ENCODE measurements around the gene OR1J2. TPM values are rescaled to one million over a fixed set of nuclear protein-coding genes. Genes with fewer than 3 reads are reported as not detected.

OR1J2 gene
- total RNA-seq = not detected in 2 replicates

GRCh38 chr9:122510502-122510901, at the start of gene OR1J2:
Gene OR1J2 (plus strand): TSS chr9:122510802. CDS start chr9:122510802, 0 bp downstream.

GRCh38 chr9:122477826-122478225, 32.8 kb upstream of the OR1J2 start, which contains the start of gene OR1J1:
Gene OR1J1 (minus strand): TSS chr9:122477926. CDS start chr9:122477926, 0 bp downstream.

DNA sequence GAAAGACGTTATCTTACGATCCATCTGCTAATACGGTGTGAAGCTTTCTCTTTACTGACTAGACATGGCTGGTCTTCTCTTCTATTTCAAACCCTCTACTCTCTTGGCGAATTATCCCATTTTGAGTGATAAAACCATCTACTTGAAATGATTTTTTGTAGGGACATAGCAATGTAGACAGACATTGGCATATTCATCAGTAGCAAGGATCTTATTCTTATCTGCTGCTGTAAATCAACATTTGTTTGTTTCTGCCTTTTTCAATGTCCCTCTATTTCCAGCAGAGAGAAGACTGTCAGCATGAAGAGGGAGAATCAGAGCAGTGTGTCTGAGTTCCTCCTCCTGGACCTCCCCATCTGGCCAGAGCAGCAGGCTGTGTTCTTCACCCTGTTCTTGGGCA, 8.2 kb downstream of the OR1J2 start, which contains the start of gene OR1J4:
TSS of gene OR1J4 (plus strand) at position 301 of the 400 bp plus-strand sequence. CDS start at position 301, 0 bp downstream.

GRCh38 chr9:122527193-122527592, 16.6 kb downstream of the OR1J2 start, which contains the start of gene OR1N1:
Gene OR1N1 (minus strand): TSS chr9:122527293. CDS start chr9:122527293, 0 bp downstream.

DNA sequence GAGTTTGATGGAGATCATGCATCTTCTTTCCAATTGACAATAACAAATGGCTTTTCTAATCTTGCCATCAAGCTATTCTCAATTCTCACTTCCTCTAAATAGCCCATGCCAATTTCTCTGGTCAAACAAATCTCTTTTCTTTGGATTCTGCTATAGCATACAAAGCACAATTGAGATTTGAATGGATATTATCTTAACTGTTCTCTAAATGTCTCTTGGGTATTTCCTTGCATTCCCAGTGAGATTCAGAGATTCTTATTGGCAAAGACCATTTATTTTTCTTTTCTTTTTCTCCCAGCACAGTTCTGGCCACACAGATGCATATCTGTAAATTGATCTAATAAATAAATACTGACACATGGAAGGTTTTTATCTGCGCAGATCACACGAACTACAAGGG, 42.2 kb downstream of the OR1J2 start, which contains the start of gene OR1N2:
TSS of gene OR1N2 (plus strand) at position 301 of the 400 bp plus-strand sequence. CDS start 100 bp downstream, outside the sequence.

Other genes with a start within 250 kb of the OR1J2 start
- gene RBM18, start 246.0 kb upstream of the OR1J2 start, total RNA-seq = 5.5 and 11.4 TPM in 2 replicates
- gene MRRF, start 245.9 kb upstream of the OR1J2 start, total RNA-seq = 37.6 and 48.5 TPM in 2 replicates
- 4.2 and 4.7 TPM in 2 replicates for gene PTGS1, start 139.8 kb upstream of the OR1J2 start, total RNA-seq
- gene OR1J1, start 32.9 kb upstream of the OR1J2 start, total RNA-seq = not detected in 2 replicates
- gene OR1J4, start 8.3 kb downstream of the OR1J2 start, total RNA-seq = not detected in 2 replicates
- gene OR1N1, start 16.5 kb downstream of the OR1J2 start, total RNA-seq = not detected in 2 replicates
- not detected in 2 replicates for gene OR1N2, start 42.3 kb downstream of the OR1J2 start, total RNA-seq
- not detected in 2 replicates for gene OR1L8, start 72.6 kb downstream of the OR1J2 start, total RNA-seq
- gene OR1Q1, start 103.9 kb downstream of the OR1J2 start, total RNA-seq = not detected in 2 replicates
- not detected in 2 replicates for gene OR1B1, start 146.8 kb downstream of the OR1J2 start, total RNA-seq
- not detected in 2 replicates for gene OR1L1, start 150.9 kb downstream of the OR1J2 start, total RNA-seq
- gene OR1L3, start 164.3 kb downstream of the OR1J2 start, total RNA-seq = not detected in 2 replicates
- gene OR1L4, start 213.2 kb downstream of the OR1J2 start, total RNA-seq = not detected in 2 replicates
- not detected in 2 replicates for gene OR1L6, start 231.5 kb downstream of the OR1J2 start, total RNA-seq

All from airway epithelial cell (primary cell).